ENCODE data around the gene BLNK. TPM values are rescaled to one million over a fixed set of nuclear protein-coding genes. Genes with fewer than 3 reads are reported as not detected.
A peak's percentile ranks its signal among the peaks of the same experiment; 100 is the strongest.

The BLNK gene
- total and polyA plus RNA-seq, 2 of the 13 experiments (the other 11 are each of a cell fraction or from before 2014, with no cell fraction given), result not detected

DNA sequence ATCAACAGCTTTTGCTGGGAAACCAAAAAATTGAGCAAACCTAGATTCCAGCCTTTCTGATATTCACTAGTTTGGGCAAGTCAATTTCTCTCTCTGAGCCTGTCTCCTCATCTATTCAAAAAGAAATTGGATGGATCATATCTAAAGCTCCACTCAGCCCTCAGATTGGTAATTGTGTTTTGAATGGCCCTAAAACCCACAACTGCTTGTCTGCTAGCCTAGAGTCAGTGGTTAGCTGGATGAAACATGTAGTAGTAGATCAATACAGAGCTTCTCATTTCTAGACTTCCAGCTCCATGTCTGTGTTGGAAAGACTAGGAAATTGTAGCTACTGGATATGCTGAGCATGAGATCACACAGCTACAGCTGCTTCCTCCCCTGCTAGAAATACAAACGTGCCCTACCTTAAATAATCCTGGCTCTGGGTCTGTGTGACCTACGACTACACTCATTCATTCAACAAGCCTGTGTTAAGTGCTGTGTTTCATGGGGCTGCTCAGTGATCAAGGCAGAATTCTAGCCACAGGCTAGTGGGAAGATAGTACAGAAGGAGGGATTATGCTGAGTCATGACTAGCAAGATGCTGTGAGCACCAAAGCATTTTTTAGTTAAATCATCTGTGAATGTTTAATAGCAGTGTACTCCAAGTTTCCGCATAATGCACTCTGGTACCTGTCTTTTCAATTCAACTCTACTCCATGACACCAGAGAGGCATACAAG, 48.5 kb upstream of the BLNK start:
- FAIRE-seq (no peak), ATAC-seq (no peak), DNase-seq (ENCODE audit: low spot score) (no peak)
- H3K27me3 ChIP-seq (ENCODE audit: control insufficient read depth in 1 of 2, insufficient read depth in 2 of 2, low read length in 2 of 2), result peaks cover 0 to 8% of the 10 kb centered on the region in 2 experiments; a peak in 1 of 5 replicates
- intact Hi-C loops (cut with micrococcal nuclease; ENCODE audit: unreplicated experiment), result no loop called here
- CTCF ChIA-PET (ENCODE audit: low intra/inter-chr PET ratio, low total read pairs), result no interaction called here
- no peaks in the 10 kb centered on the region for H3K36me3 ChIP-seq (replicated peaks in 1 of 2; ENCODE audit: control insufficient read depth in 1 of 2, insufficient read depth in 2 of 2, low read length in 2 of 2)
- no peak overlapping the region for H3K4me2 ChIP-seq (ENCODE audit: low read depth, low read length)
- in situ Hi-C loops (cut with HindIII; ENCODE audit: extremely low pct_ligation_motif_present, low pct_unique_long_range_greater_than_20kb), result no loop called here
- no TSS peak for BruUV-seq (replicated peaks)
- WGBS (ENCODE audit: low lambda C conversion rate), result 44% methylated on average over 2 of the region's 3 CpGs
- no peaks in the 10 kb centered on the region for H3K9me3 ChIP-seq (ENCODE audit: low read length)
- no peaks in the 10 kb centered on the region for H4K20me1 ChIP-seq (ENCODE audit: insufficient read depth, low read length)
- H3K4me1 ChIP-seq (ENCODE audit: insufficient read depth, low read length), result no peaks in the 10 kb centered on the region
- TF ChIP-seq MAFF (IDR thresholded peaks at IDR 0.05; ENCODE audit: low read depth, low read length), result peak; percentile 86
- no peak for TF ChIP-seq ZNF224 (CRISPR knock-in tag; IDR thresholded peaks at IDR 0.05)
- TF ChIP-seq MAFK (conservative IDR thresholded peaks at IDR 0.05 in 1 of 2, IDR thresholded peaks at IDR 0.05 in 1 of 2; ENCODE audit: low read length in 2 of 2), result peak; percentile 92
- TF ChIP-seq ZFP90 (CRISPR knock-in tag; IDR thresholded peaks at IDR 0.05; ENCODE audit: borderline replicate concordance), result no peak
- no peak for TF ChIP-seq ZMYM2 (CRISPR knock-in tag; IDR thresholded peaks at IDR 0.05)
- peak; percentile 90 for TF ChIP-seq NFE2L2 (IDR thresholded peaks at IDR 0.05; ENCODE audit: low read length)
- TF ChIP-seq MAX (IDR thresholded peaks at IDR 0.05), result no peak
- H3K9ac ChIP-seq (ENCODE audit: insufficient read depth, low read depth, low read length), result no peak overlapping the region
- H3K27ac ChIP-seq (ENCODE audit: extremely low read length, insufficient read depth, low read length), result no peak overlapping the region
- H3K79me2 ChIP-seq (ENCODE audit: insufficient read depth, low read length), result no peaks in the 10 kb centered on the region
- H3K4me3 ChIP-seq (replicated peaks in 1 of 3; ENCODE audit: insufficient read depth in 1 of 3, low read depth in 2 of 3, low read length in 3 of 3), result no peak overlapping the region
- POLR2A ChIA-PET, result no interaction called here
- no peak overlapping the region for H2AFZ ChIP-seq (ENCODE audit: low read length)

DNA sequence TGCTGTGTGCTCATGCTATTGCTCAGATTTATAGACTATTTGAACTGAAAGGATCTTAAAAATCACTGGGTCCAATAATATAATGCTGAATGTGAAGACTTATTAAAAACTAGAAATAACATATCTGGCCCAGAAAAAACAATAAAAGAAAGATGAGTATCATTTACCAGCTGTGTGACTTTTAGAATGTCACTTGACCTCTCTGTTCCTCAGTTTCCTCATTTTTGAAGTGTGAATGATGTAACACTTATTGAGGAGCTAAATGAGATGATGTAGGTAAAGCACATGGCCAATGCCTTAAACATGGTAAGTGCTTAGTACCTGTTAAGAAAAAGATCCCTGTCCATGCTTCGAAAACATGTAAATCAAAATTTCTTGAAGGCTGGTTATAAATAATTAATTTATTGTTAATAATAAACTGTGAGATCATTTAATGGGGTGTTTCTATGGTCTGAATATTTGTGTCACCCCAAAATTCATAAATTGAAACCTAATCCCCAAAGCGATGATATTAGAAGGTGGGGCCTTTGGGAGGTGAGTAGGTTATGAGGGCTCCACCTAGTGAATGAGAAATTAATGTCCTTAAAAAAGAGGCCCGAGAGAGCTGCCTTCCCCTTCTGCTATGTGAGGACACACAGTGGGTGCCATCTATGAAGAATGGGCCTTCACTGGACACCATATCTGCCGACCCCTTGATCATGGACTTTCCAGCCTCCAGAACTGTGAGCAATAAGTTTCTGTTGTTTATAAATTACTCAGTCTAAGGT, 45.9 kb upstream of the BLNK start:
- intact Hi-C loops (cut with micrococcal nuclease; ENCODE audit: unreplicated experiment) (no loop called here), in situ Hi-C loops (cut with HindIII; ENCODE audit: extremely low pct_ligation_motif_present, low pct_unique_long_range_greater_than_20kb) (no loop called here)
- H3K27ac ChIP-seq (ENCODE audit: extremely low read length, insufficient read depth, low read length), result no peak overlapping the region
- no peak overlapping the region for H3K4me3 ChIP-seq (replicated peaks in 1 of 3; ENCODE audit: insufficient read depth in 1 of 3, low read depth in 2 of 3, low read length in 3 of 3)
- no peaks in the 10 kb centered on the region for H3K79me2 ChIP-seq (ENCODE audit: insufficient read depth, low read length)
- H3K4me2 ChIP-seq (ENCODE audit: low read depth, low read length), result no peak overlapping the region
- no peak for ATAC-seq
- no peaks in the 10 kb centered on the region for H4K20me1 ChIP-seq (ENCODE audit: insufficient read depth, low read length)
- H3K27me3 ChIP-seq (ENCODE audit: control insufficient read depth in 1 of 2, insufficient read depth in 2 of 2, low read length in 2 of 2), result 0 out of 5 replicates have a peak, but pooled peaks cover 0 to 8% of the 10 kb centered on the region in 2 experiments
- DNase-seq (ENCODE audit: low spot score), result no peak
- 44% methylated on average over 4 of the region's 4 CpGs for WGBS (ENCODE audit: low lambda C conversion rate)
- BruUV-seq (replicated peaks), result no TSS peak
- CTCF ChIA-PET (ENCODE audit: low intra/inter-chr PET ratio, low total read pairs), result no interaction called here
- H3K9ac ChIP-seq (ENCODE audit: insufficient read depth, low read depth, low read length), result no peak overlapping the region
- no peaks in the 10 kb centered on the region for H3K9me3 ChIP-seq (ENCODE audit: low read length)
- no peak overlapping the region for H2AFZ ChIP-seq (ENCODE audit: low read length)
- TF ChIP-seq IKZF1 (IDR thresholded peaks at IDR 0.05) (no peak), ZNF768 (CRISPR knock-in tag; IDR thresholded peaks at IDR 0.05) (peak; percentile 26; the same call in 1 of the 2 replicates)
- no peak for FAIRE-seq
- POLR2A ChIA-PET, result no interaction called here
- H3K4me1 ChIP-seq (ENCODE audit: insufficient read depth, low read length), result no peaks in the 10 kb centered on the region
- no peaks in the 10 kb centered on the region for H3K36me3 ChIP-seq (replicated peaks in 1 of 2; ENCODE audit: control insufficient read depth in 1 of 2, insufficient read depth in 2 of 2, low read length in 2 of 2)
